Left lung (tissue), 10 donors: ENCODE data around the gene RALGPS2. TPM values are rescaled to one million over a fixed set of nuclear protein-coding genes. Genes with fewer than 3 reads are reported as not detected.

ENCODE experiments used
- ATAC-seq: fragments of 200-7000 bp; cut with Tn5 transposase; one replicate; pipeline ENCODE4 v1.9.1; 2020; ENCODE audit warnings: moderate library complexity
- DNase-seq, 4 donors: peaks; one replicate each; pipeline ENCODE4 v3.0.0-alpha.2; 2013 to 2020
- H3K27ac ChIP-seq, 2 donors: fragments of 200-600 bp; sonication (generic) in 1 of 2; one replicate each; pipeline versions ENCODE4 v1.5.0 to v1.8.0; 2020 to 2021
- H3K27me3 ChIP-seq, 2 donors: fragments of 200-600 bp; sonication (generic) in 1 of 2; one replicate each; pipeline versions ENCODE4 v1.5.0 to v1.8.0; 2020 to 2021
- H3K36me3 ChIP-seq, 2 donors: fragments of 200-600 bp; sonication (generic) in 1 of 2; one replicate each; pipeline versions ENCODE4 v1.5.0 to v1.8.0; 2020 to 2021
- H3K4me1 ChIP-seq, 2 donors: fragments of 200-600 bp; one replicate each; pipeline ENCODE4 v1.8.0; 2021
- H3K4me3 ChIP-seq, 2 donors: fragments of 200-600 bp; sonication (generic) in 1 of 2; one replicate each; pipeline versions ENCODE4 v1.5.0 to v1.8.0; 2020 to 2021; ENCODE audit warnings: mild to moderate bottlenecking in 1 of 2
- H3K9me3 ChIP-seq, 2 donors: fragments of 200-600 bp; sonication (generic) in 1 of 2; one replicate each; pipeline versions ENCODE4 v1.5.0 to v1.8.0; 2020 to 2021
- CTCF ChIP-seq, 2 donors: fragments of 200-600 bp; sonication (generic) in 1 of 2; IDR thresholded peaks; one replicate each; pipeline versions ENCODE4 v1.5.0 to v1.8.0; 2021; ENCODE audit warnings: antibody characterized with exemption in 2 of 2
- intact Hi-C, 2 donors: fragments of 100-400 bp; cut with DNase I; formaldehyde crosslinking; loops; one replicate each; pipeline versions ENCODE4 v1.11.2 to v1.14.2; 2022
- polyA plus RNA-seq, 6 donors: library from polyadenylated mRNA; unstranded; fragments of 120-200 nt; gene quantifications; one replicate each; pipeline ENCODE4 v1.2.1, GENCODE V29; 2013; ENCODE audit not compliant: insufficient read length in 6 of 6
- total RNA-seq, 2 donors: library from RNA; stranded (reverse); fragmentation: NEBNext Ultra II Directional; extraction: Animal tissue kit (Norgen Biotek cat#: 25700); gene quantifications; one replicate each; pipeline ENCODE4 v1.2.1, GENCODE V29; 2021
- donor health status: DM: no; HTN: yes; CAD: no.
- donor health status: DM: no; HTN: no; CAD: no.

The RALGPS2 gene
- total and polyA plus RNA-seq, 8 donors: 9.0 to 24.5 (median 20.9) TPM

GRCh38 chr1:178938959-178939317, 213.9 kb downstream of the RALGPS2 start:
- Histone ChIP-seq H3K4me3 (no peak overlapping the region), H3K27me3 (no peaks in the 10 kb centered on the region), H3K9me3 (no peaks in the 10 kb centered on the region), H3K27ac (peak overlapping the region in 1 of 2 donors; percentile 13), H3K36me3 (no peaks in the 10 kb centered on the region), H3K4me1 (no peaks in the 10 kb centered on the region)
- ATAC-seq (peak; percentile 21), DNase-seq (peak in 1 of 4 donors; percentile 73)
- intact Hi-C loops: no loop called here
- no peak for TF ChIP-seq CTCF (IDR thresholded peaks at IDR 0.05)

GRCh38 chr1:178939338-178940067, 214.5 kb downstream of the RALGPS2 start:
- Histone ChIP-seq H3K4me3 (no peak overlapping the region), H3K4me1 (no peaks in the 10 kb centered on the region), H3K9me3 (no peaks in the 10 kb centered on the region), H3K27ac (peak overlapping the region in 1 of 2 donors; percentile 13), H3K36me3 (no peaks in the 10 kb centered on the region), H3K27me3 (no peaks in the 10 kb centered on the region)
- ATAC-seq: peak; percentile 14
- TF ChIP-seq CTCF (IDR thresholded peaks at IDR 0.05): no peak
- DNase-seq: no peak
- intact Hi-C loops: no loop called here

GRCh38 chr1:178940068-178940765, 215.2 kb downstream of the RALGPS2 start:
- Histone ChIP-seq H3K27ac (no peak overlapping the region), H3K36me3 (no peaks in the 10 kb centered on the region), H3K4me3 (no peak overlapping the region), H3K4me1 (no peaks in the 10 kb centered on the region), H3K9me3 (no peaks in the 10 kb centered on the region), H3K27me3 (no peaks in the 10 kb centered on the region)
- no peak for DNase-seq
- no peak for TF ChIP-seq CTCF (IDR thresholded peaks at IDR 0.05)
- no peak for ATAC-seq
- intact Hi-C loops: no loop called here

GRCh38 chr1:178941261-178941689, 216.2 kb downstream of the RALGPS2 start:
- DNase-seq (no peak), ATAC-seq (no peak)
- intact Hi-C loops: no loop called here

More at GRCh38 chr1:178941261-178941689, 216.2 kb downstream of the RALGPS2 start:
- no peak for TF ChIP-seq CTCF (IDR thresholded peaks at IDR 0.05)
- Histone ChIP-seq H3K4me1 (no peaks in the 10 kb centered on the region), H3K4me3 (no peak overlapping the region), H3K27ac (no peak overlapping the region), H3K9me3 (no peaks in the 10 kb centered on the region), H3K36me3 (no peaks in the 10 kb centered on the region), H3K27me3 (no peaks in the 10 kb centered on the region)
